Neural cell (in vitro differentiated cells): ENCODE results near the gene NCOA3. TPM values are rescaled to one million over a fixed set of nuclear protein-coding genes. Genes with fewer than 3 reads are reported as not detected.

Source experiments
- H2AFZ ChIP-seq: fragments of 200-600, 300-800 bp; sonication (generic), shearing (Covaris generic); 2 replicates; pipeline ENCODE4 v1.6.0; 2014; ENCODE audit warnings: low read depth, mild to moderate bottlenecking, antibody characterized with exemption, low read length, moderate library complexity
- H3F3A ChIP-seq: fragments of 200-600 bp; shearing (Covaris generic); 2 replicates; pipeline ENCODE4 v1.6.1; 2016; ENCODE audit warnings: mild to moderate bottlenecking, moderate library complexity, mixed read lengths, antibody characterized with exemption, low read length; ENCODE audit not compliant: insufficient read depth, poor library complexity, severe bottlenecking
- H3K27ac ChIP-seq: fragments of 200-600, 300-800 bp; sonication (generic), shearing (Covaris generic); 2 replicates; pipeline ENCODE4 v1.5.1; 2014; ENCODE audit warnings: mild to moderate bottlenecking, low read length, moderate library complexity
- H3K27me3 ChIP-seq: fragments of 300-800, 200-600 bp; sonication (generic), shearing (Covaris generic); 2 replicates; pipeline ENCODE4 v1.6.0; 2014; ENCODE audit warnings: mild to moderate bottlenecking, low read depth, low read length, moderate library complexity; ENCODE audit not compliant: insufficient read depth
- H3K36me3 ChIP-seq: fragments of 300-800, 200-600 bp; sonication (generic), shearing (Covaris generic); 2 replicates; pipeline ENCODE4 v1.5.1; 2014; ENCODE audit warnings: mild to moderate bottlenecking, antibody characterized with exemption, low read length, moderate library complexity; ENCODE audit not compliant: insufficient read depth
- H3K4me2 ChIP-seq: fragments of 300-800, 200-600 bp; sonication (generic), shearing (Covaris generic); 2 replicates; pipeline ENCODE4 v1.6.0; 2014; ENCODE audit warnings: mild to moderate bottlenecking, low read length
- H3K4me3 ChIP-seq: fragments of 300-800, 200-600 bp; sonication (generic), shearing (Covaris generic); 2 replicates; pipeline ENCODE4 v1.5.1; 2014; ENCODE audit warnings: mild to moderate bottlenecking, low read length, moderate library complexity
- H3K79me2 ChIP-seq: fragments of 200-600 bp; shearing (Covaris generic); replicated peaks from 2 replicates; pipeline ENCODE4 v1.6.0; 2014; ENCODE audit warnings: mild to moderate bottlenecking, low read length, moderate library complexity; ENCODE audit not compliant: insufficient read depth
- H3K9ac ChIP-seq: fragments of 300-800, 200-600 bp; sonication (generic), shearing (Covaris generic); 2 replicates; pipeline ENCODE4 v1.6.1; 2016; ENCODE audit warnings: mild to moderate bottlenecking, low read length, mixed read lengths
- H3K9me2 ChIP-seq: fragments of 200-600 bp; shearing (Covaris generic); 2 replicates; pipeline ENCODE4 v1.6.1; 2016; ENCODE audit warnings: mild to moderate bottlenecking, low read length, mixed read lengths; ENCODE audit not compliant: insufficient read depth
- H3K9me3 ChIP-seq: fragments of 200-600, 300-800 bp; sonication (generic), shearing (Covaris generic); 2 replicates; pipeline ENCODE4 v1.6.1; 2016; ENCODE audit warnings: mild to moderate bottlenecking, mixed run types, low read length, moderate library complexity, mixed read lengths
- H4K20me1 ChIP-seq: fragments of 200-600 bp; shearing (Covaris generic); 2 replicates; pipeline ENCODE4 v1.6.1; 2016; ENCODE audit warnings: mild to moderate bottlenecking, mixed run types; ENCODE audit not compliant: insufficient read depth
- CTCF ChIP-seq: fragments of 450-650 bp; IDR thresholded peaks from 2 replicates; pipeline ENCODE4 v1.5.1; 2014; ENCODE audit warnings: antibody characterized with exemption, mild to moderate bottlenecking, moderate library complexity; ENCODE audit not compliant: poor library complexity, severe bottlenecking
- EP300 ChIP-seq: fragments of 450-650 bp; conservative IDR thresholded peaks from 2 replicates; pipeline ENCODE4 v1.6.1; 2014; ENCODE audit warnings: antibody characterized with exemption, mild to moderate bottlenecking, moderate library complexity; ENCODE audit not compliant: poor library complexity, severe bottlenecking
- EZH2 ChIP-seq: fragments of 200-600, 300-800 bp; shearing (Covaris generic), sonication (generic); IDR thresholded peaks from 2 replicates; pipeline ENCODE4 v1.6.1; 2014; ENCODE audit warnings: antibody characterized with exemption, low read length, borderline replicate concordance, mild to moderate bottlenecking; ENCODE audit not compliant: insufficient read depth, poor library complexity, severe bottlenecking
- MXI1 ChIP-seq: fragments of 450-650 bp; conservative IDR thresholded peaks from 2 replicates; pipeline ENCODE4 v1.6.1; 2014; ENCODE audit warnings: antibody characterized with exemption, mild to moderate bottlenecking; ENCODE audit not compliant: poor library complexity, severe bottlenecking
- POLR2AphosphoS5 ChIP-seq: IDR thresholded peaks from 2 replicates; pipeline ENCODE4 v1.6.1; 2012
- RAD21 ChIP-seq: fragments of 450-650 bp; conservative IDR thresholded peaks from 2 replicates; pipeline ENCODE4 v1.6.1; 2014; ENCODE audit warnings: antibody characterized with exemption, mild to moderate bottlenecking, moderate library complexity
- REST ChIP-seq: IDR thresholded peaks from 2 replicates; pipeline ENCODE4 v1.6.1; 2012; ENCODE audit warnings: borderline replicate concordance
- SMC3 ChIP-seq: fragments of 450-650 bp; conservative IDR thresholded peaks from 2 replicates; pipeline ENCODE4 v1.6.1; 2014; ENCODE audit warnings: antibody characterized with exemption, mild to moderate bottlenecking, moderate library complexity; ENCODE audit not compliant: poor library complexity
- TAF1 ChIP-seq: IDR thresholded peaks from 2 replicates; pipeline ENCODE4 v1.6.1; 2012; ENCODE audit warnings: low read depth
- polyA plus RNA-seq: library from polyadenylated mRNA; depleted of rRNA; stranded (reverse); fragments of >200 nt; gene quantifications from 2 replicates; pipeline ENCODE4 v1.2.3, GENCODE V29; 2014

NCOA3 gene
- polyA plus RNA-seq, 1 donor from 2014 or later = 14.2 TPM

GRCh38 chr20:47623206-47623605 lies 121.5 kb downstream of the NCOA3 start:
- H3K9ac ChIP-seq = no peak overlapping the region

DNA sequence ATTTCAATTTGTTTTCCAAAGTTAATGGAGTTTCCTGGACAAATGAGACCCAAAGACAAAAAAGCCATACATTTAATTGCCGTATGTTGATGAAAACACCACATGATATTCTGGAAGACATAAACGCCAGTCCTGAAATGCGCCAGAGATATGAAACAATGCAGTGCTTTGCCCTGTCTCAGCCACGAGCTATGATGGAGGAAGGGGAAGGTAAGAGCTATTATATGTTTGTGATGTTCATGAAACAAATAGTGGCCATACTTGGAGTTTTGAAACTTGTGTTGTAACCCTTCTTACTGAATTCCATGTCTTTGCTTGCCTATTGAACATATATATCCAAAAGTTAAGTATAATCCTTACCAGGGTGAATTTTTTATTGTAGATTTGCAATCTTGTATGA lies 125.9 kb downstream of the NCOA3 start:
- Histone ChIP-seq H3K79me2 (no peaks in the 10 kb centered on the region), H3K9me3 (no peaks in the 10 kb centered on the region), H3K27ac (no peak overlapping the region), H4K20me1 (no peaks in the 10 kb centered on the region), H3K4me2 (no peak overlapping the region), H3K27me3 (no peaks in the 10 kb centered on the region), H3K9me2 (no peaks in the 10 kb centered on the region), H3K4me3 (no peak overlapping the region), H2AFZ (no peak overlapping the region), H3F3A (no peaks in the 10 kb centered on the region), H3K36me3 (no peaks in the 10 kb centered on the region), H3K9ac (no peak overlapping the region)
- TF ChIP-seq POLR2AphosphoS5 (no peak), SMC3 (no peak), RAD21 (no peak), EP300 (no peak), MXI1 (no peak), TAF1 (no peak), EZH2 (no peak), CTCF (no peak)

More at GRCh38 chr20:47623206-47623605, 121.5 kb downstream of the NCOA3 start:
- H3K9me3 ChIP-seq = no peaks in the 10 kb centered on the region
- no peaks in the 10 kb centered on the region for H3K9me2 ChIP-seq
- no peaks in the 10 kb centered on the region for H4K20me1 ChIP-seq
- TF ChIP-seq CTCF (no peak), SMC3 (no peak), EZH2 (no peak), POLR2AphosphoS5 (no peak), TAF1 (no peak), EP300 (no peak), RAD21 (no peak), REST (no peak), MXI1 (no peak)
- H3K4me2 ChIP-seq = no peak overlapping the region
- no peaks in the 10 kb centered on the region for H3K27me3 ChIP-seq
- no peaks in the 10 kb centered on the region for H3F3A ChIP-seq
- H3K27ac ChIP-seq = no peak overlapping the region
- H3K4me3 ChIP-seq = no peak overlapping the region
- no peaks in the 10 kb centered on the region for H3K36me3 ChIP-seq
- H3K79me2 ChIP-seq = no peaks in the 10 kb centered on the region
- no peak overlapping the region for H2AFZ ChIP-seq
